Measurements from ENCODE around the gene UBE2G1.

The UBE2G1 gene

DNA sequence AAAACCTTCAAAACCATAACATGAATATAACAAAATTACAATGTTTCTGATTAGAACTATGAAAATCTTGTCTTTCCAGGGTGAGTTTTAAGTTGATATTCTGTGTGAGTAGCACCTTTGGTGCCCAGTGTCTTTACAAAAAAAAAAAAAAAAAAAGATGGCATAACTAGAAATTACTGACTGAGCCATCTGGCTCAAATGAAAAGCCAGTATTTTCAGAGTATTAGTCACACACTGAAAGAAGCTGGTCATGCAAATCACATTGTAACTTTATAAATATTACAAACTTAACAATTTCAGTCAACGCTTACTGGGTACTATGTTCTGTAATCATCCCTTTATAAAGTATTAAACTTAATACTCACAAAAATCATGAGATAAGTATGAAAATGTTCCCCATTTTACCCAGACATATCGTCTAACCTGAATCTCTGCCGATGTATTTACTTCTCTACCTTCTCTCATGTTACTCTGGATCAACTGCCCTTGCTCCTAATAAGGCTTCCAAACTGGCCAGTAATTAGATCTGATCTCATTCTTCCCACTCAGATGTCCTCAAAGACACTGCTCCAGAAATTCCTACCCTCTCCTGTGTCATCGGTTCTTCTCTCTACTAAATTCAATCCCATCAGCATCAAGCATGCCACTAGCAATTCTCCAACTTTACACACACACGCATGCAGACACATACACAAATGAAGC, 25.4 kb downstream of the UBE2G1 start:
- in situ Hi-C loops (cut with HindIII; ENCODE audit: low sequenced_read_pairs), result no loop called here

DNA sequence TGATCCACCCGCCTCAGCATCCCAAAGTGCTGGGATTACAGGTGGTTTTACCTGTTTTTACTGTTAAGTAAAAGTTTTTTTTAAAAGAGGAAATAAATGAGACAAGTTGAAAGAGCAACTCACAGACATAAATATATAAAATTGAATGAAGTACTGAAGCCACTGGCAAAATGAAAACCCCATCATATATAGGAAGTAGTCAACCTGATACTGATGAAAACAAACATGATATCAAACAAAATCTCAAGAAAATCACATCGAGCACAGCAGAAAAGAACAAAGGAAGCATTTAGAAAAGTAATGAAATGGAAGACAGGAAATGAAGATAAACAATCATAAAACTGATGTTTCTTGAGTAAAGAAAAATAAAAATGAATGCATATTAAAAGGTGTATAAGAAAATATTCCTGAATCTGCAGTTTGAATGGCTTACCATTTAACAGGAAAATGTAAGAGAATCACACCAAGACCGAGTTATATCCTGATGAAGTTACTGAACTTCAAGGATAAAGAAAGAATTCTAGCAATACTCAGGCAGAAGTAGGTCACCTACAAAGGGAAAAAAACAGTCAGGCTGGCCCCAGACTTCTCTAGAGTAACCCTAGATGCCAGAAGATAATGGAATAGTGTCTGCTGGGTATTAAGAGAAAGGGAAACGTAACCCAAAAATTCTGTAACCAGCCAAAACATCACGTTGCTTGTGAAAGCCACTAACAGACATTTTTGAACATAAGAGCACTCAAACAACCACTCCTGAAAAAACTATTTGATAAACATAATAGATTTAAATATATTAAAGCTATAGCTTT, 31.5 kb downstream of the UBE2G1 start:
- in situ Hi-C loops (cut with HindIII; ENCODE audit: low sequenced_read_pairs), result no loop called here

DNA sequence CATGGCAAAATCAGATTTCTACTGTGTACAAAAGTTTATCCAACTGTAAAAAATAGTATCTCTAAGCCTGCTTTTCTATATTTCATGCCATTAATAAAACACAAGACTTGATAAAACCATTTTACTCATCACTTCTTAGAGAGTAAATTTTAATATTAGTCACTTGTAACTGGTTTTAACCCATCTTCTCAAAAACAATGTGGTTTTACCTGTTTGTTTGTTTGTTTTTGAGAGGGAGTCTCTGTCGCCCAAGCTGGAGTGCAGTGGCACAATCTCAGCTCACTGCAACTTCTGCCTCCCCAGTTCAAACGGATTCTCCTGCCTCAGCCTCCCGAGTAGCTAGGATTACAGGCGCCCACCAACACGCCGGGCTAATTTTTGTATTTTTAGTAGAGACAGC, 32.1 kb downstream of the UBE2G1 start:
- in situ Hi-C loops (cut with HindIII; ENCODE audit: low sequenced_read_pairs), result no loop called here

DNA sequence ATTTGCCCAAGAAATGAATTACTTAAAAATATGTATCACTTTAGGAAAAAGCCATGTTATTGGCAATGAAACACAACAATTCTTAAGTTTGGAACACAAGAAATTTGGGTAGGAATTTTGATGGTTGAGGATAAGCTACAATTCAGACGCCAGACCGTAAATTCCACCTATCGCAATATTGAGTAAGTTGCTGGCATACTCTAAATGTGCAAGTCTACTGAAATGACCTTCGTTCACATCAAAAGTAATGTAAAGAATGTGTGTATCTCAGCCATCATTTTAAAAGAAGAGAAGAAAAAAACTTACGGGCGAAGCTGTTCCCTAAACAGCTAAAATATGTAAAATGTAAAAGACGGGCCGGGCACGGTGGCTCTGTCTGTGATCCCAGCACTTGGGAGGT, 33.4 kb downstream of the UBE2G1 start:
- in situ Hi-C loops (cut with HindIII; ENCODE audit: low sequenced_read_pairs), result no loop called here

DNA sequence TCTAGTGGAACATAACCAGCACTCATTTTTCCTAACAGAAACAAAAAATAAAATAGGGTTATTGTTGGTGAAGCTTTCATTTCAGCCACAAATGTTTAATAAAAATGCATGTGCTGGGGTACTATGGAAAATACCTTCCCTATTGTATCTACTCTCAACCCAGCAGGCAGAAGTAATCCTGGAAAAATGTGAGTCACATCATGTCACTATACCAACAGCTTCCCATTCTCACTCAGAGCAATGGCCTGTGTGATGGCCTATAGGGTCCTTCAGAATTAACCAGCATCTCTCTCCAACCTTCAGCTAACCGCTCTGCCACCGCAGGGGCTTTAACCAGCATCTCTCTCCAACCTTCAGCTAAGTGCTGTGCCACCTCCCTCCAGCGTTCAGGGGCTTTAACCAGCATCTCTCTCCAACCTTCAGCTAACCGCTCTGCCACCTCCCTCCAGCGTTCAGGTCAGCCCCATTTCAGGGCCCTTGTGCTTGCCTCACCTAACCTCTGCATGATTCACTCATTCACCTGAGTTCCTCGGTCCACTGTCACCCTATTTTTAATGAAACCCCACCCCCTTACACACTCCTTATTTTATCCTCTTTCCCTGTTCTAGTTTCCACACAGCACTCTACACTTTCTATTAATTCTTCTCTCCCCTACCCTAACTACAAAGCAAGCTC, 34.0 kb downstream of the UBE2G1 start:
- in situ Hi-C loops (cut with HindIII; ENCODE audit: low sequenced_read_pairs), result no loop called here

DNA sequence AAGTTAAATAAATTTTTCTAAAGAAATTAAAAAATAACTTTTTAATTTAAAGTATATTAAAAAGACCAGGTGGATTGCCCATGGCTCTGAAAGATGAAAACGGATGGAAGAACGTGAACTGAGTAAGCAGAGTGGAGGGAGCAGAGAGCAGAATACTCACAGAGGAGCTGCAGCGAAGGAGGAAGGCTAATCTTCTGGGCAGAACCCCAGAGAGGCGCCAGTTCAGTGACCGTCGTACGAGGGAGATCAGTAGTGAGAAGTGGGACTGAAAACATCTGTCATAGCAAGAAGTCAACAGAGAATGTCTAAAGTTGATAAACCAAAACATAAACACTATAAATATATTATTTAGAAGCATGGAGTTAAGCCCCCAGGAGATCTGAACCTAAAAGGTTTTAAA, 34.9 kb downstream of the UBE2G1 start:
- in situ Hi-C loops (cut with HindIII; ENCODE audit: low sequenced_read_pairs), result no loop called here

DNA sequence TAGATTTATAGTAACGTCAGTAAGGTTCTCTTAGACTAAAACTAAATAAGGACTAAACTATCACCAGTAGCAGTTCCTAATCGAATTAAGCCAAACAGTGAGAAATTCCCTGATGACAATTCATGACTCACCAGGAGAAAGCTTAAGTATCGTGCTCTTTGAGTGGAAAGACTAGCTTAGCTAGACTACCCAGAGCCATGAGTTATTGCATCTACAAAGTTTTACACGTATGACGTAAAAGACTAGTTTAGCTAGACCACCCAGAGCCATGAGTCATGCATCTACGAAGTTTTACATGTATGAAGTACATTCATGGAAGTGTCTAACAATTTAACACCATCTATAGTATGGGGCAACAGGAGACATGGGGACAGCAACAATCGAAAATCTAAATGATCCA, 36.6 kb downstream of the UBE2G1 start:
- in situ Hi-C loops (cut with HindIII; ENCODE audit: low sequenced_read_pairs), result no loop called here

DNA sequence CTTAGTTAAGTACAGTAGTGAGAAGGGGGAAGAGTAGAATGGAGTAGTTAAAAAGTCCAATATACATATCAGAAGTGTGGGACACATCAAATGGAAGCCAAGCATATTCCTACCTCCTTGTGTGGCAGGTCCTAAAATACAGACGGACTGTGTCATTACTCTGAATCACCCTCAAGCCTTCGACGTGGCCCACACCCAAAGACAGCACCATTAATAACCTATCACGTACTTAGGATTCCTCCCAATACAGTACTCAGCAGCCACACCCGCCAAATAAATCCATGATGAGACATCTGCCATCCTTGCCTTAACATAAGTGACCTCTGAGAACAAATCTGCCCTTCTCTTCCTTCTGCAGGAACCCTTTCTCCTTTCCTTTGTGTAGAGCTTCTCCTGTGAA, 38.9 kb downstream of the UBE2G1 start:
- in situ Hi-C loops (cut with HindIII; ENCODE audit: low sequenced_read_pairs), result no loop called here

DNA sequence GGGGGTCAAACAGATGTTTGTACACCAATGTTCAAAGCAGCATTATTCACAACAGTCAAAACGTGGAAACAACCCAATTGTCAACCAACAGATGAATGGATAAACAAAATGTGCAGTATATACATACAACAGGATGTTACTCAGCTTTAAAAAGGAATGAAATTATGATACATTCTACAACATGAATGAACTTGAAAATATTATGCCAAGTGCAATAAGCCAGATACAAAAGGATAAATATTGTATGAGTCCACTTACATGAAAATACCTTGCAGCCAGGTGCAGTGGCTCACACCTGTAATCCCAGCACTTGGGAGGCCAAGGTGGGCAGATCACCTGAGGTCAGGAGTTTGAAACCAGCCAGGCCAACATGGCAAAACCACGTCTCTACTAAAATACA, 39.9 kb downstream of the UBE2G1 start:
- in situ Hi-C loops (cut with HindIII; ENCODE audit: low sequenced_read_pairs), result no loop called here

DNA sequence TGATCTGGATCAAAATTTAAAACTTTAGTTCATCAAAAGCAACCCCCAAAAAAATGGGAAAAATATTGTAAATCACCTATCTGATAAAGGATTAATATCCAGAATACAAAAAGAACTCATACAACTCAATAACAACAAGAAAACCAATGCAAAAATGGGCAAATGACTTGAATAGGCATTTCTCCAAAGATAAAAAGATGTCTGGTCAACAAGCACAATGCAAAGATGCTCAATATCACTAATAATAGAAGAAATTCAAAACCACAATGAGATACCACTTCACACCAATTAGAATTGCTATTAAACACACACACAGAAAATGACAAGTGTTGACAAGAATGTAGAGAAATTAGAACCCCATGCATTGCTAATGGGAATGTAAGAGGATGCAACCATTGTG, 40.4 kb downstream of the UBE2G1 start:
- in situ Hi-C loops (cut with HindIII; ENCODE audit: low sequenced_read_pairs), result no loop called here

DNA sequence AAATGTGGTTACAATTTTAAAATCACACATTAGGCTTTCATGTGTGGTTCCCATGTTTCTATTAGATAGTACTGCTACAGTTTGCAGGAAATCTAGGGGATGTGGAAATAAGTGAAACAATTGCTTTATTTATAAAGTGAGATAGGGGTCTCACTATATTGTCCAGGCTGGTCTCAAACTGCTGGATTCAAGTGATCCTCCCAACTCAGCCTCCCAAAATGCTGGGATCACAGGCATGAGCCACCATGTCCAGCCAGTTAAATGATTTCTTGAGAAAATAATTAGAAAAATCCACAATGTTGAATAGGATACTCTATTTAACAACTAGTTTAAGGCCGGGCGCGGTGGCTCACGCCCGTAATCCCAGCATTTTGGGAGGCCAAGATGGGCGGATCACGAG, 42.0 kb downstream of the UBE2G1 start:
- in situ Hi-C loops (cut with HindIII; ENCODE audit: low sequenced_read_pairs), result no loop called here

DNA sequence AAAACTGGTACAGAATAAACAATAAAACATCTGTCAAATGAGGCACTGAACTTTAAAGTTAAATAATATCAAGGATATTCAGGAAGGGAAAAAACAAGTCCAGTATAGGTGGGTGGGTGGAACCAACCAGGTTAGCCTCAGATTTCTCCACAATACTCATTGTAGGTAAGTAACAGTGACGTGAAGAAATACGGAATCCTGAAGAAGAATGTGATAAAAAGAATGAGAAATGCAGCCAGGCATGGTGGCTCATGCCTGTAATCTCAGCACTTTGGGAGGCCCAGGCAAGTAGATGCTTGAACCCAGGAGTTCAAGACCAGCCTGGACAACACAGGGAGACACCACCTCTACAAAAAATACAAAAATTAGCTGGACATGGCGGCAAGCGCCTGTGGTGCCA, 47.3 kb downstream of the UBE2G1 start:
- in situ Hi-C loops (cut with HindIII; ENCODE audit: low sequenced_read_pairs), result no loop called here

DNA sequence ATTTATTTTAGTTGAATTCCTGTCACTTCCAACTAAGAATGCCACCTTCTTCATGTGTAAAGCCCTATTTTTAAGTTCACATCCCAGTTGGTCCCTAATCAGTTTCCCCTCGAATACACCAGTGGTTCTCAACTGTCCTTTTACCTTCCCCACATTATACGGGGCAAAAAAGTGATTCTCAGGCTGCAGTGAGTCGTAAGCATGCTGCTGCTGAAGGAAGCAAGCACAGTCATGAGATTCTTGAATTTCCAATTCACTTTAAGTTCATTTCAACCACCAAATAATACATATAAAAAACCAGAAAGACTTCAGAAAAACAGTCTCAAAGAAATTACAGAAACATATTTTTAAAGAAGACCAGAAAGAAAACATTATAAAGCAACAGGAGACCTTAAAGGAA, 47.9 kb downstream of the UBE2G1 start:
- in situ Hi-C loops (cut with HindIII; ENCODE audit: low sequenced_read_pairs), result no loop called here

DNA sequence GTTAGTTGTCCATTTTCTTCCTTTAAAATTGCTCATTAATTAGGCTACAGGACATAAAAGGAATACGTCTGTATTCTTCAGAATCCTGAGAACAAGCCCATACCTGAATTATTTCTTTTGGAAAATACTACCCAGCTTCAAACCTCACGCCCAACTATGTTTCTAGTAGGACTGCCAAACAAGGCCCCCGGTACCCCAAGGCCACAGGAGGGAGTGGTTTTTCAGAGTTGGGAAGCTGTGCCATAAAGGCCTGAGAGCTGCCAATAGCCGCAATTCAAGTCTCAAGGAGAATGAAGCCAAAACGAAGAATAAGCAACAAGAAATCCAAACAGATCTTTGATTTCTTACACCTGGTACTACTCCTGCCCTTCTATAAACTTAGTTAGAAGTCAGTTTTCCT, 48.3 kb downstream of the UBE2G1 start:
- in situ Hi-C loops (cut with HindIII; ENCODE audit: low sequenced_read_pairs), result no loop called here

DNA sequence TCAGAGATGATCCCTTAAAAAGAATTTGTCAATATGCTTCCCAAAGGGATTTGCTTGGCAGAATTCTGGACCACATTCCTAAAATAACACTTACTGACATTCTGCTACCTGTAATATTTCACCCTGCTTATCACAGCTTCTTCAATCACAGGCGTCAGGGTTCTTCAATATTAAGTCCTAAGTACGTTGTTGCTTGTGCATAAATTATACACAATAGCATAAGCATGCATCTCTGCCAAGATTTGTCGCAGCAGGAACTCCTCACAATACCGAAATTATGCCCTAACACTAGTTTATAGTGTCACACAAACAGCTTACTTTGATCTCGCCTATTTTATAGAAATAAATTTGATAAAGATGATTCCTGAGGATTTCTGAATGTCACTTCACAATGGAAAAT, 48.9 kb downstream of the UBE2G1 start:
- in situ Hi-C loops (cut with HindIII; ENCODE audit: low sequenced_read_pairs), result no loop called here

DNA sequence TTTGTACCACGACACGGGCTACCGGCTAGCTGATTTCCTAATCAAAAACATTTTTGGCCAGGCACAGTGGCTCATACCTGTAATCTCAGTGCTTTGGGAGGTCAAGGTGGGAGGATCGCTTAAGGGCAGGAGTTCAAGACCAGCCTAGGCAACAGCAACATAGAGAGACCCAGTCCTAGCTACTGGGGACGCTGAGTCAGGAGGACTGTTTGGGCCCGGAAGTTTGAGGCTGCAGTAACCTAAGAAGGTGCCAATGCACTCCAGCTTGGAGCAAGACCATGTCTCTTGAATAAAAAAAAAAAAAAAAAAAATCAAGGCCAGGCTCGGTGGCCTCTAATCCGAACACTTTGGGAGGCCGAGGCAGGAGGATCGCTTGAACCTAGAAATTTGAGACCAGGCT, 49.8 kb downstream of the UBE2G1 start:
- in situ Hi-C loops (cut with HindIII; ENCODE audit: low sequenced_read_pairs), result no loop called here

DNA sequence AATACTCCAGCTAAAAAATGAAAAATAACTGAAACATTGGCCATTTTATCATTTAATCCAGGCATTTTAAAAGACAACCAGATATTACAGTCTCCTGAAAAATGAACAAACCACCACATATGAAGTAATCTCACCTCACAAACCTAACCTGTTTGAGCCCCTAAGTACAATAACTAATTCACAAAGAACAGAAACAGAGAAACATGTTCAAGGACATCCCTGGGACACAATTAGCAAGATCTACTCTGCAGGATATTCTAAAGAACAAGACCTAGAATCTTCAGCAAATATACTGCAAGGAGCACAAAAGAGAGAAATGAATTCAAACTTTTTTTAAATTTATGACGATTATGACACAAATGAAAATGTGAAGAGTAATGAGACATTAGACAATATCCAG, 51.9 kb downstream of the UBE2G1 start:
- in situ Hi-C loops (cut with HindIII; ENCODE audit: low sequenced_read_pairs), result no loop called here

DNA sequence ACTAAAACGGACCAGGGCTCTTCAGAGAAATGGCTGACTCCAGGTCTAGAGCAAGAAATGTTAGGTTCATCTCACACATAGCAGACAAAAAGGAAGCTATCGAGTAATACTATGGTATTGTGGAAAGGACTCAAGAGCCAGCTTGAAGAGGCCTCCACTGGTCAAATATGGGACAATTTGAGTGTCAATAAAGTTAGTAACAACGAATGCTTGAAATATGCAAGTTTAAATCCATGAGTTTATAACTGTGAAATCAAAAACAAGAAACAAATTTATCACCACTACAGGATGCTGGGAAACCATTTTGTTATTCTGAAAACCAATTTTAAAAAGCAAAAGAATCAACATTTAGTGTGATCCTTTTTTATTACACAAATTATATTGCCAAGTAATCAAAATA, 52.3 kb downstream of the UBE2G1 start:
- in situ Hi-C loops (cut with HindIII; ENCODE audit: low sequenced_read_pairs), result no loop called here

DNA sequence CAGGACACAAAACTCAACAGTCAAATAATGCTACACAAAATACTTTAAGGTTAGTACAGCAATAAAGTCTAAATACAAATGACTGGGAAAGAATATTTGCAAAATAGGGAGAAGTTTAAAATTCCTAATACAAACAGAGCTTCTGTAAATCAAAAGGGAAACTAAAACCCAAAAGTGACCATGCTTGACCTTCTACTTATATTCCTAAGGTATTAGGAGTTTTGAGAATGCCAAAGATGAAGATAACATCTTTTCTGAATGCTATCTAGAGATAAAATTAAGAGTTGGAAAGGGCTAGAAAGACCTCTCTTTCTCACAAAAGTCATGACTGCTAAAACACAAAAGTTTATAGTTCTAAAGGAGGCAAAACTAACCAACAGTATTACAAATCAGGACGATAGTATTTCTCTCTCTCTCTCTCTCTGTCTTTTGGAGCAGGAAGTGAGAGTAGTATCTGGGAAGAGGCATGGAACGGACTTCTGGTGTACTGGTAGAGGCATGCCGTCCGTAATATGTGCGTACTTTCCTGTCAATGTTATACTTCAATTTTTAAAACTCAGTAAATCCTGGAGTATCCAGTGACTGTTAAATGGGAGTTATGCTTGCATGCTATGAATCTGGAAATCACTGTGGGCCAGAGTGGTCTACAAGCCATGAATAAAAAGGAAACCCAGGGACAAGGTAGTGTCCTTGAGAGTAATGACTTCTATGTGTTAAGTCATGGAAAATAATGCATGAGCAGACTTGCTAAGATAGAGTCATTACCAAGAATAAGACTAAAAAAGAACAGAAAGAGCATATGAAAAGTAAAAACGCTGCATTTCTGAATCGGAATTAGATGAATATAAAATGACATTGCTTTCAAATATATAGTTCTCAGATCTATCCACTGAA, 53.0 kb downstream of the UBE2G1 start:
- in situ Hi-C loops (cut with HindIII; ENCODE audit: low sequenced_read_pairs), result no loop called here

DNA sequence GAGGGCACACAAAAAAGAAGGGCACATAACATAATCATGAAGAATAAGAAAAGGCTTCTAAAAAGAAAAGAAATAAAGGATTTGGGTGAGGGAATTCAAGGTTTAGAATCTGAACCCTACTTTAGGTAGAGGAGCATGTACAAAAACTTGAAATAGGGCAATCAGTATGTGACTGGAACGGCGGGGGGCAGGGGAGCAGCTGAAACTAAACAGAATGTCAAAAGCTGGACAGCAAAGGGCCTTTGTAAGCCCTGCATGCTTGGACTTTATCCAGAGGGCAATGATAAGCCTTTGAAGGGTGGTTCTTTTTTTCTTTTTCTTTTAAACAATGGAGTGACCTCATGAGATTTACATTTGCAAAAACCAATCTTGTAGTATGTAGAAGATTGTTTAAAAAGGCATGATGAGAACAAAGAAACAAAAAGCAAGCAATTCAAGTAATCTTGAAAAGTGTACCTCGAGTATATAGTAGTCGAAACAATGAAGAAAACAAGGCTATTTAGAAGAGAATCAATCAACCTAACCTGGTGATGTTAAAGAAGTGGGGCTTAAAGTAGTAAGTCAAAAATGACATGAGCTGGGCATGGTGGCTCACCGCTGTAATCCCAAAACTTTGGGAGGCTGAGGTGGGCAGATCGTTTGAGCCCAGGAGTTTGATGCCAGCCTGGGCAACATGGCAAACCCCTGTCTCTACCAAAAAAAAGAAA, 56.0 kb downstream of the UBE2G1 start:
- in situ Hi-C loops (cut with HindIII; ENCODE audit: low sequenced_read_pairs), result no loop called here
